Esophagus muscularis mucosa (tissue), 3 donors: Measurements from ENCODE around the gene TBX18.

Source experiments
- POLR2A ChIP-seq: fragments of 450-650 bp; IDR thresholded peaks from one replicate; pipeline ENCODE4 v1.6.1; 2017; ENCODE audit warnings: antibody characterized with exemption, moderate library complexity, mild to moderate bottlenecking, low read depth
- POLR2AphosphoS5 ChIP-seq, 2 donors: sonication (generic); formaldehyde crosslinking; IDR thresholded peaks; one replicate each; pipeline ENCODE4 v1.6.1; 2017; ENCODE audit warnings: antibody characterized with exemption in 2 of 2
- TF ChIP-seq, protein P1 (sequence below), 3 experiments: fragments of 200-600 bp in 2 of 3; fragments of 450-650 bp in 1 of 3; sonication (generic) in 2 of 3; IDR thresholded peaks; one replicate each; pipeline ENCODE4 v1.5.1; 2017 to 2019; ENCODE audit warnings: antibody characterized with exemption in 3 of 3, mild to moderate bottlenecking in 2 of 3, moderate library complexity in 1 of 3

- TF ChIP-seq, protein P1, sequence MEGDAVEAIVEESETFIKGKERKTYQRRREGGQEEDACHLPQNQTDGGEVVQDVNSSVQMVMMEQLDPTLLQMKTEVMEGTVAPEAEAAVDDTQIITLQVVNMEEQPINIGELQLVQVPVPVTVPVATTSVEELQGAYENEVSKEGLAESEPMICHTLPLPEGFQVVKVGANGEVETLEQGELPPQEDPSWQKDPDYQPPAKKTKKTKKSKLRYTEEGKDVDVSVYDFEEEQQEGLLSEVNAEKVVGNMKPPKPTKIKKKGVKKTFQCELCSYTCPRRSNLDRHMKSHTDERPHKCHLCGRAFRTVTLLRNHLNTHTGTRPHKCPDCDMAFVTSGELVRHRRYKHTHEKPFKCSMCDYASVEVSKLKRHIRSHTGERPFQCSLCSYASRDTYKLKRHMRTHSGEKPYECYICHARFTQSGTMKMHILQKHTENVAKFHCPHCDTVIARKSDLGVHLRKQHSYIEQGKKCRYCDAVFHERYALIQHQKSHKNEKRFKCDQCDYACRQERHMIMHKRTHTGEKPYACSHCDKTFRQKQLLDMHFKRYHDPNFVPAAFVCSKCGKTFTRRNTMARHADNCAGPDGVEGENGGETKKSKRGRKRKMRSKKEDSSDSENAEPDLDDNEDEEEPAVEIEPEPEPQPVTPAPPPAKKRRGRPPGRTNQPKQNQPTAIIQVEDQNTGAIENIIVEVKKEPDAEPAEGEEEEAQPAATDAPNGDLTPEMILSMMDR (IDR thresholded peaks at IDR 0.05) = peak in 1 of 3 experiments; percentile 37
- TF ChIP-seq POLR2A = no peak
- TF ChIP-seq POLR2AphosphoS5 (IDR thresholded peaks at IDR 0.05) = no peak
Measured at GRCh38 chr6:84685983-84686584, 78.3 kb downstream of the TBX18 start.
